OCI-LY7 (cell line): ENCODE measurements around the gene SCRN2.

Experiments used
- CTCF ChIP-seq: fragments of 200-600 bp; sonication (generic); conservative IDR thresholded peaks from 2 replicates; pipeline ENCODE4 v1.5.1; 2014; ENCODE audit warnings: mild to moderate bottlenecking, antibody characterized with exemption, low read length, moderate library complexity, mixed read lengths
- EZH2phosphoT487 ChIP-seq: fragments of 200-600 bp; sonication (generic); IDR thresholded peaks from 2 replicates; pipeline ENCODE4 v1.6.1; 2018; ENCODE audit warnings: low read depth, borderline replicate concordance, mild to moderate bottlenecking, mixed run types, antibody characterized with exemption, low read length, moderate library complexity, mixed read lengths

- TF ChIP-seq CTCF, result no peak
- TF ChIP-seq EZH2phosphoT487, result no peak
Observed at GRCh38 chr17:47882247-47882646, 41.2 kb upstream of the SCRN2 start.
